ENCODE measurements around the gene PFN3.

The PFN3 gene, protein sequence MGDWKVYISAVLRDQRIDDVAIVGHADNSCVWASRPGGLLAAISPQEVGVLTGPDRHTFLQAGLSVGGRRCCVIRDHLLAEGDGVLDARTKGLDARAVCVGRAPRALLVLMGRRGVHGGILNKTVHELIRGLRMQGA

GRCh38 chr5:177399997-177400868, at the start of gene PFN3:
TSS of gene PFN3 (minus strand) at chr5:177400661. CDS start at chr5:177400576, 85 bp downstream.
- no peak for DNase-seq

GRCh38 chr5:177449140-177450061, 48.9 kb upstream of the PFN3 start:
- DNase-seq = no peak

DNA sequence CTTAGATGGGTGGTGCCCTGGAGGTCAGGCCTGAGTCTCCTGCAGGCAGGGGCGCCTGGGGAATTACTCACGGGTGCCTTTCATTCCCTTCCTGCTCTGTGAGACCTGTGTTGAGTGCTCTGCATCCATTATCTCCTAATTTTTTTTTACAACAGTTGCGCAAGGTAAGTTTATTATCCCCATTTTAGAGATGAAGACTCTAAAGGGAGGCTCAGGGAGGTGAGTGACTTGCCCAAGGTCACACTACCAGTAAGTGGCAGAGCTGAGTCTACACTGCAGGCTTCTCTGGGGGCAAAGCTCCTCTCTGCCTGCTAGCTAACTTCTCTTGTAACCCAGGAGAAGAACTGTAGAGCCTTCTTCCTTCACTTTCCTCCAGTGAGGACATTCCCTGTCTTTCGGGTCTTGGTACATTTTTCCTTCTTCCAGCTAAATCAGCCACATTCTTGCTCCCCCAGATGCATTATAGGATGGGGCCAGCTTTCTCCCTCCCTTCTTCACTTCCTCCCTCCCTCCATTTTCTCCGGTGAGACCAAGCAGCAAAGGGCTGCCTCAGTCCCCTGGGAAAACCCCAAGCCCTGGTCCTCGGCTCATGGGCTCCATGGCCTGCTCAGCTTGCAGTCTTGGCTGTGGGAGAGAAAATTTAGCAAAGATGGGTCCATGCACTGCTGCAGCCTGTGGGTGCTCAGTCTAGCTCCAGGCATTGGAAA, 47.9 kb upstream of the PFN3 start:
- DNase-seq = no peak

DNA sequence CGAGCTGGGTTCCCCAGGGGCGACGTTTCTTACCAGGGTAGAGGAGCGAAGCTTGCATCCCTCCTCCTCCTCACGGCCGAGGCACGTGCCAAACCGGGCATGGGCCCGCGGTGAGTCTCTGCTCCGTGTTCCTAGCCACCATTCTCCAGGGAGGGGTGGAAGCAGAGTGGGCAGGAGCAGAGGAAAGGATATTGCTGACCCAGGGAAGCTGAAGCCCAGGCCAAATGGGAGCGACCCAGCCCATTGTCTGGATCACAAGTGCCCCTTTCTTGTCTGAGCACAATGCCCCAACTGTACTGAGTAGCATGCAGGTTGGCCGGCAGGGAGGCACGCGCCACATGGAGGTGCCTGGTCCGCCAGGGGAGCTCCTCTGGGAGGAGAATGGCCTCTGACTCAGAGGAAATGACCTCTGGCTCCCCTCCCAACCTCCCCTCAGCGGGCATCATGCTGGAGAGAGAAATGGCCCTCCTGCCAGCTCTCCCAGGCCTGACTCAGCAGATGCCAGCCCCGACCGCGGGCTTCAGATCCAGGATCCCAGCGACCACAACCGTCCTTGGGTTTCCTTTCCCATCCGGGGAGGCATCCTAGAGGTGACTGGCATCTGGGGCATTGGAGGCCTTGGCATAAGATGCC, 47.3 kb upstream of the PFN3 start:
- peak; percentile 35 for DNase-seq

- DNase-seq = peak; percentile 37
Measured at GRCh38 chr5:177447066-177447610, 46.7 kb upstream of the PFN3 start.

DNA sequence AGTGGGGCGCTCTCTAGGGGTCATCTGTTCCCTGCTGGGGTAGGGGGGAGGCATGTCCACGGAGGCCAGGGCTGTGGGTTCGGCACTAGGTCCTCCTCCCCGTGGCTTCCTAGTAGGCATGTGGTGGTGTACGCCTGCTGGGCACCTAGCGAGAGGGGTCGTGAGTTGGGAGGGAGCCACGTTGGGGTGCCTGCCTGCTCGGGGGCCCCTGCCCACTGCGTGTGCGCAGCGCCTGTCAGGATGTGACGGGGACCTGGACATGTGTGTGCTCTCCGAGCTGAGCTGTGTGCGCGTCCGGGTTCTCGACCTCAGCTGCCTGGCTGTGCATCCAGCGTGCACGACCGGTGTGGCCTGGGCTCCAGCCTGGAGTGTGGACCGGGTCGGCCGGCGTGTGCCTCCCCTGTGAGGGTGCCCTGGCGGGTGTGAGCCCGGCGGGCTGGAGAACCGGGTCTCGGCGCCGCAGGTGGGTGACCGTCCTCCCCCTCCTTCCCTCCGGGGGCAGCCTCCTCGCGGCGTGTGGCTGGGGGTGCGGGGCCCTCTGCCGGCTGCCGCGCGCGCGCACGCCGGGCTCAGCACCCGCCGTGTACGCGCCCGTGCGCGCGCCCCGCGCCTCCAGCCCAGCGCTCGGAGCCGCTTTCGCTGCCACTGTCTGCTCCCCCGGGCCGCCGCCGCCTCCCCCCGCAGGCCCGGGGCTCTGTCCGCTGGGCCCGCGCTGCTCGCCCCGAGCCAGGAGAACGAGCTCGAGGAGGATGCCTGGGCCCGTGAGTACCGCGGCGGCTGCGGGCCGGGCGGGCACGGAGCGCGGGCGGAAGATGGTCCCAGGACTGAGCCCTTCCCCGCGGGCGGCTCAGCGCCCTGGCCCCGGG, 46.0 kb upstream of the PFN3 start, which contains the start of gene PRR7:
Gene PRR7, plus strand, starts transcription at position 615 of the 866 bp plus-strand sequence. CDS start 8,254 bp downstream, outside the sequence.
- peak; percentile 41 for DNase-seq

- DNase-seq = no peak
Measured at GRCh38 chr5:177445917-177446199, 45.4 kb upstream of the PFN3 start.

- DNase-seq = no peak
Measured at GRCh38 chr5:177445052-177445916, 44.8 kb upstream of the PFN3 start.

DNA sequence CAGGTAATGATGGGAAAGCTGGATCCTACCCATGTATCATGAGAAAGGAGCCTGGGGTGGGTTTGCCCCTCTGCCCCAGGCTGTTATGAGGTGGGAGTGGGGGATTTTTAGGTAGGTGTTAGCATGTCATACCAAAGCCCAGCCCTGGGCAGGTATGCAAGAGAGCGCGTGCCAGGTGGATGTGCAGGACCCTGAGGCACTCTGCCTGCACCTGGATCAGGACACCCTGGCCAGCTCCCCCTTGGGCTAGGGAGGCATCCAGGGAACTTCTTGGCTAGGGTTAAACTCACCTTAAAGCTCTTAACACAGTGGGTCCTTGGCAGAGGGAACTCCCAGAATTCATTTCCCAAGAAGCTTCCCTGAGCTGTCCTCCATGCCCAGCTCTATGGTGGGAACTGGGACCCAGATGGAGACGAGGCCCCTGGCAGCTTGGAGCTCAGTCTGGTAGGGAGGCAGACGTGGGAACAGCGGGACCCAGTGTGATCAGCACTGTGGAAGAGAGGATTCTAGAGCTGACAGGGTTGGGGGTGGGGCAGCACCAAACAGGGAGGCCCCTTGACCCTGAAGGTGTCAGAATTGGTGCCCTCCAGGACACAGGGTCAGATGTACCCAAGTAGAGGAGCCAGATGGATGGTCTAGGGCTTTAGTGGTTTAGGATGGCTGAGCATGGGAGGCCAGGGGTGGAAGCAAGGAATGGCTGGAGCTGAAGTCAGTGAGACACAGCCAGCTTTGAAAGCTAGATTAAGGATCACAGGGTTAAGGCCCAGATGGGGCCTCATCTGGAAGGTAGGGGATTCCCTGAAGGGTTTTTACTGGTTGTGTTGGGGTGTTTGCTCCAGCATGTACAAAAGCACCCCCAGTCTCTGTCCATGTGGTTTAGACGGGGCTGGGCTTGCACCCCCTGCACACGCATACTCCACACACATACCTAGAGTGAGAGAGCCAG, 43.9 kb upstream of the PFN3 start:
- no peak for DNase-seq

DNA sequence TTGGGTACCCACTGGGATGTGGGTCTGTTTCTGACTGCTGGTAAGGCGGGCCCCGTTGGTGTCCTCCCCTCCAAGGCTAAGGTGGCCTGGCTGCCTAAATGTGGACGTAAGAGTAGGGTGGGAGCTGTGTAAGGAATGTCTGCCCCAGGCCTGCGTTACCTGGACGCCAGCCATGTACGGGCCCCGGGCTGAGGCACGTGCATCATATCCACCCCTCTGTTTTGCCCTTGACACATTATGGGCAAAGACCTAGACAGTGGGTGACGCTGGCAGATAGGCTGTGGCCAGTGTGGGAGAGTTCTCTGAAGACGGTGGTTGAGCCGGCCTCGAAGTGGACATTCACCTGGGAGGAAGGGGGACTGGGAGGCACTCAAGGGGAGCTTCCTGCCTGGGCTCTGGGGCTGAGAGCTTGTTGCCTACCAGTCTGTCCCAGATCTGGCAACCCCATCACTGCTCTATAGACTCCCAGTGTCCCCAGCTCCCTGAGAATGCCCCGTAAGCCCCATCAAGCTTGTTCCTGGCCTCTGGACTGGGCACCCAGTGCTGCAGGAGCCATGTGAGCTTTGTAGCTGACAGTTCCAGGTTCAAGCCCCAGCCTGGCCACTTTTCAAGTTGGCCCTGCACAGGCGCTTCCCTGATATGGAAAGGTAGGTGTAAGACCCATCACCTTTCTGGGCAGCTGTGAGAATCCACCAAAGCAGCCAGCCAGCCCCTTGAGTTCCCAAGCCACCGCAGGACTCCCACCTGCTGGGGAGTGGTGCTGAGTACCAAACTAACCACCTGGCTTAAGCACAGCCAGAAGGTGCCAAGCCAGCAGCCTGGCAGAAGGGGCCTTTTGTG, 42.9 kb upstream of the PFN3 start:
- DNase-seq = no peak

DNA sequence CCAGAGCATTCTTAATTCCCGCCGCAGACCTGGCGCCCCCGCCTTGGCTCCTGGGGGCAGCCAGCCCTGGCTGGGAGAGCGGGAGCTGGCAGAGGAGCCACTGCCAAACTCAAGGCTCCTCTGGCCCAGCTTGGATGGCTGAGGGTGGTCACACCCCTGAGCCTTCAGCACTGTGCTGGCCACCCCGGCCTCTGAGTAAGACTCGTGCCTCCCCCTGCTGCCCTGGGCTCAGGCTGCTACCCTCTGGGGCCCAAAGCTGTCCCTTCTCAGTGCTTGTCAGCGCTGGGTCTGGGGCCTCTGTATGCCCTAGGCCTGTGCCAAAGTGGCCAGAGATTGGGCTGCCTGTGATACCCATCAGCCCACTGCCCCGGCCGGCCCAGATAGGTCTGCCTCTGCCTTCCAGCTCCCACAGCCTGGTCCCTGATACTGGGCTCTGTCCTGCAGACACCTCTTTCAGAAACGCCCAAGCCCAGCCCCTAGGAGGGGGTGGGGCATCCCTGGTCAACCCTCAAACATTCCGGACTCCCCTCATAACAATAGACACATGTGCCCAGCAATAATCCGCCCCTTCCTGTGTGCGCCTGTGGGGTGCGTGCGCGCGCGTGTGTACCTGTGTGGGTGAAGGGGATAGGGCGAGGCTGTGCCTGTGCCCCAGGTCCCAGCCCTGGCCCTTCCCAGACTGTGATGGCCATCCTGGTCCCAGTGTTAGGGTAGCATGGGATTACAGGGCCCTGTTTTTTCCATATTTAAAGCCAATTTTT, 41.8 kb upstream of the PFN3 start:
- no peak for DNase-seq

GRCh38 chr5:177440990-177441780, 40.7 kb upstream of the PFN3 start:
- DNase-seq = no peak

GRCh38 chr5:177440211-177440989, 39.9 kb upstream of the PFN3 start:
- no peak for DNase-seq

DNA sequence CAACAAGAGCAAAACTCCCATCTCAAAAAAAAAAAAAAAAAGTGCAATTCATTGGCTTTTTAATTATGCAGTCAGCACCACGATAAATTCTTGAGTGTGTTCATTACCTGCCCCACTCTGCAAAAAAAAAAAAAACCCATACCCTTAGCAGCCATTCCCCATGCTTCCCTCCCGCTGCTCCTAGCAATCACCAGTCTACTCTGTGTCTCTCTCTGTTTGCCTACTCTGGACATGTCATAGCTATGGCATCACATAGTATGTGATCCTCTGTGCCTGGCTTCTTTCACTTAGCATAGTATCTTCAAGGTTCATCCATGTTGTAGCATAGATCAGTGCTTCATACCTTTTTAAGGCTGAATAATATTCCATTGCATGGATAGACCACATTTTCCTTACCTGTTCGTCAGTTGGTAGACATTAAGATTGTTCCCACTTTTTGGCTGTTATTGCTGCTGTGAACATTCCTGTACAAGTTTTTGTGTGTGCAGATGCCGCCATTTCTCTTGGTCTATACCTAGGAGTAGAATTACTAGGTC, 39.1 kb upstream of the PFN3 start:
- DNase-seq = no peak

GRCh38 chr5:177438468-177438867, 38.0 kb upstream of the PFN3 start:
- DNase-seq = no peak
